Thoracic aorta endothelial cell (primary cell): Measurements from ENCODE around the gene SLC25A1. TPM values are rescaled to one million over a fixed set of nuclear protein-coding genes. Genes with fewer than 3 reads are reported as not detected.

Experiments
- total RNA-seq: library from RNA; depleted of rRNA; stranded (reverse); fragments of >200 nt; gene quantifications from 2 replicates; pipeline ENCODE4 v1.2.3, GENCODE V29; 2012

SLC25A1 gene
- total RNA-seq = 70.2 and 86.9 TPM in 2 replicates

DNA sequence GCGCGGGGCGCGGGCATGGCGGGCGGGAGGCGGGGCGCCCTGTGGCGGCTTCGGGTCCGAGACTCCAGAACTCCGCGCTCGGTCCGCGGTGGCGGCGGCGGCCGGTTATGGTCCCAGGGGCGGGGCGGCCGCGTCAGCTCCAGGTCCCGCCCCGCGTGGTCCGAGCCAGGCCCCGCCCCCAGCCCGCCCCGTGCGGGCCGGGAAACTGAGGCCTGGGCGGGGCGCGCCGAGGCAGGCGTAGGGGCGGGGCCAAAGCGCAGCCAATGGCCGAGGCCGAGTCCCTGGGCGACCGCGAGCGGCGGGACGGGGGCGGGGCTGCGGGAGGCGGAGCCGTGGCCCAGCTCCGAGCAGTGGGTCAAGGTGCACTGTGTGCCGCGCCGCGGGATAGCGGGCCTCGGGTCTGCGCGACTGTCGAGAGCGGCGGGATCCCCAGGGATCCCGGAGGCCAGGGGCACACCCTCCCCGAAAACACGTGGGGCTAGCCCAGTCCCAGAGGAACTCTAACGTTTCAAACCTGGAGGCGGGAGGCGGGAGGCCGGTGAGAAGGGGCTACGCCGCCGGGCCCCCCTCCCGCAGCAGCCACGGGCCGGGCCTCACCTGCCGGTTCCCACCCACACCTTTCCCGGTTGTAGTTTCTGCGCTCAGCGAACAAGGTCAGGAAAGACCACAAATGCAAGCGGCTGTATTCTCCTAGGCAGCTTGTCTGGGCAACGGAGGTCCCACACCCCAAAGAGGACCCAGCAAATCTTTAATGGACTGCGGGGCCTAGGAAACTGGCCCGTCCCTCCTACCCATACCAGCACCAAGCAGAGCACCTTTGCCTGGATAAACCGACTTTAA is at the start of gene SLC25A1:
TSS of gene SLC25A1 (minus strand) at position 80 of the 840 bp plus-strand sequence. CDS start at position 17, 63 bp downstream.

DNA sequence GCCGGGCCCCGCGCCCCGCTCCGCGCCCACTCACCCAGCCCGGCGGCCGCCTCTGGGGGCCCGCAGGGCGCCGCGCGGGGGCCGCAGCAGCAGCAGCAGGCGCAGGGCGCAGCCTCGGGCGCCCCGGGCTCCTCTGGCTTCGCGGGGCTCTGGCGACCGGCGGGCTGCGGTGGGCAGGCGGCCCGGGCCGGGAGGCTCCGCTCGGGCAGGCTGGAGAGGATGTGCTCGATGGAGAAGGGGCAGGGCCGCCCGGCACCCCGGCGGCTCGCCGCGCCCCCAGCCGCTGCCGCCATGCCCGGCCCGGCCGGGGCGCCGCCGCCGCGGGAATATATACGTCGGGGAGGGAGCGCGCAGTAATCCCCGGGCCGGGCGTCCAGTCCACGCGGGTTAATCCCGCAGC is 28.5 kb downstream of the SLC25A1 start, which contains the start of gene GSC2:
TSS of gene GSC2 (minus strand) at position 302 of the 400 bp plus-strand sequence. CDS start at position 293, 9 bp downstream.

DNA sequence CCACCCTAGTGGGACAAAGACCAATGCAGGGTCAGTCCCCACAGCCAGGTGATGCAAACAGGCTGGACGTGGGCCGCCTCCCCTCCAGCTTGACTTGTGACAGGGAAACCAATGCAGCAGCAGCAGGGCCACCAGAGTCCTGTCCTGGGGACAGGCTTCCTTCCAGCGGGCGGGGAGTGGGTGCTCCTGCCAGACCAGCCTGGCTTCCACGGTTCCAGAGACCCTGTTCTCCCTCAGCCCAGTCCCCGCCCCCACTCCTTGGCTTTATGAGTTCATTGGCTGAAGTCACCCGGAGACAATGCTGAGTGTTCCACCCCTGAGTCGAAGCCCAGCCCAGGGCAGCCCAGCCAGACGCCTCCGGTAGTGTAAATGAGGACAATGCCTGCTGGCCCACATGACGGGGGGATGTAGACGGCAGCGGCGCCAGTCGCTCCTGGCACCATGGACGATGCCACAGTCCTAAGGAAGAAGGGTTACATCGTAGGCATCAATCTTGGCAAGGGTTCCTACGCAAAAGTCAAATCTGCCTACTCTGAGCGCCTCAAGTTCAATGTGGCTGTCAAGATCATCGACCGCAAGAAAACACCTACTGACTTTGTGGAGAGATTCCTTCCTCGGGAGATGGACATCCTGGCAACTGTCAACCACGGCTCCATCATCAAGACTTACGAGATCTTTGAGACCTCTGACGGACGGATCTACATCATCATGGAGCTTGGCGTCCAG is 47.4 kb downstream of the SLC25A1 start, which contains the start of gene TSSK2:
TSS of gene TSSK2 (plus strand) at position 350 of the 726 bp plus-strand sequence. CDS start at position 442, 92 bp downstream.

Other genes starting within 250 kb of the SLC25A1 start
- gene PRODH, start 242.4 kb downstream of the SLC25A1 start, total RNA-seq = 0.07 TPM in 1 of 2 replicates, not detected in the other
- gene DGCR2, start 56.3 kb downstream of the SLC25A1 start, total RNA-seq = 34.8 and 40.1 TPM in 2 replicates
- gene TSSK2, start 47.4 kb downstream of the SLC25A1 start, total RNA-seq = not detected in 2 replicates
- 16.2 and 18.4 TPM in 2 replicates for gene ESS2, start 34.1 kb downstream of the SLC25A1 start, total RNA-seq
- not detected in 2 replicates for gene GSC2, start 28.4 kb downstream of the SLC25A1 start, total RNA-seq
- 5.1 and 7.3 TPM in 2 replicates for gene CLTCL1, start 113.0 kb upstream of the SLC25A1 start, total RNA-seq